Measurements from ENCODE around the gene RNU6-1.

- TF ChIP-seq POLR2A (IDR thresholded peaks at IDR 0.05) (no peak), CTCF (IDR thresholded peaks at IDR 0.05 in 8 of 11, conservative IDR thresholded peaks at IDR 0.05 in 3 of 11) (no peak)
Measured at GRCh38 chr15:67835297-67836133, 4.3 kb downstream of the RNU6-1 start.
